Effector memory CD8-positive, alpha-beta T cell (primary cell): ENCODE data around the gene ADAT3.

Experiments
- ATAC-seq: fragments of 150-1000 bp; cut with Tn5 transposase; replicated peaks from 2 replicates; pipeline ENCODE4 v1.10.0; 2021; ENCODE audit warnings: mild to moderate bottlenecking, moderate library complexity
- DNase-seq, 3 experiments: peaks; one replicate each; pipeline ENCODE4 v3.0.0; 2021
- H3K27ac Mint-ChIP-seq, 2 donors: one replicate each; pipeline ENCODE4 v1.8.0; 2022; ENCODE audit warnings: mild to moderate bottlenecking in 2 of 2, mixed read lengths in 2 of 2, moderate library complexity in 2 of 2
- H3K27me3 Mint-ChIP-seq, 2 donors: one replicate each; pipeline ENCODE4 v1.8.0; 2022; ENCODE audit warnings: mixed read lengths in 2 of 2
- H3K36me3 Mint-ChIP-seq: one replicate; pipeline ENCODE4 v1.8.0; 2022; ENCODE audit warnings: mild to moderate bottlenecking, moderate library complexity, mixed read lengths; ENCODE audit not compliant: insufficient read depth
- H3K4me1 Mint-ChIP-seq, 2 donors: one replicate each; pipeline ENCODE4 v1.8.0; 2022; ENCODE audit warnings: low read depth in 2 of 2, mixed read lengths in 2 of 2
- H3K4me3 Mint-ChIP-seq, 2 donors: one replicate each; pipeline ENCODE4 v1.8.0; 2022; ENCODE audit warnings: mild to moderate bottlenecking in 2 of 2, mixed read lengths in 2 of 2, moderate library complexity in 2 of 2
- H3K9me3 Mint-ChIP-seq, 2 donors: one replicate each; pipeline ENCODE4 v1.8.0; 2022; ENCODE audit warnings: mixed read lengths in 2 of 2
- total RNA-seq, 9 experiments: gene quantifications; one replicate each; lab custom pipeline; 2026; lab: John Stamatoyannopoulos, UW

The ADAT3 gene
- 0.75 to 4.3 (median 2.2) reads per million in 9 experiments for total RNA-seq

DNA sequence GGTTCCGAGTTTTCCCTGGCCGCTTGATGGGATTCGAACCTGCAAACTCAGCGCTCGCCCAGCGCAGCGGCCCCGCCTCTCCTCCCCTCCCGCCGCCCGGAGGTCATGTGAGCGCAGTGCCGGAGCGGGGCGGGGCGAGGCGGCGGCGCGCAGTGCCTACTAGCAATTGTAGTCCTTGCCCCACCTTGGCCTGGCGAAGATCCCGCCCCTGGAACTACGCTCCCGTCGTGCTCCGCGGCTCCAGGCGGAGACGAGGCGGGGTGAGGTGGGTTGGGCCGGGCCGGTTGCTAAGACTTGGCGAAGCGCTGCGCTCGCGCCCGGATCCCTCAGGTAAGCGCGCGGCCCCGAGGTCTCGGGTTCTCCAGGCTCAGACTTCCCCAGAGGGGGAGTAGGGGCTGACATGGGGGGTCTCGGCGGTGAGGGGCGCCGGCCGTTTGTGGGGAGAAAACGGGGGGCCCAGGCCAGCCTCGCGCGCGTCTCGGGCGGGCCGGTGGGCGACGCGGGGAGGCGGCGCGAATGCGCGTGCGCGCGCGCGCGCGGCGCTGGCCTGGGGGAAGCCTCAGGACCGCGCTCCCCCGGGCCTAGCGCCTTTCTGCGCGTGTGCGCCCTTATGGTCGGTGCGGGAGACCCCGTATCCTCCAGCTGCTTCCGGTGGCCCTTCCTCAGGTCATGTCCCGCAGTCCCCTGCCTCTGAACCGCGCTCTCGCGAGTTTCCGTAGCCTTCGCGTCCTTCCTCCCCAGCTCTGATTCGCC, at the start of gene ADAT3, which contains the start of gene SCAMP4:
ADAT3 (plus strand) TSS at position 290 of the 753 bp plus-strand sequence. CDS start 6,649 bp downstream, outside the sequence.
SCAMP4 (plus strand) TSS at position 290 of the 753 bp plus-strand sequence. CDS start 9,621 bp downstream, outside the sequence.
- DNase-seq (peak; percentile 96 to 97 (median 97)), ATAC-seq (peak; percentile 95)
- peak within 1 kb of the TSS; percentile 86 to 89 for H3K4me3 Mint-ChIP-seq
- peaks cover 23% of the 10 kb centered on the region for H3K36me3 Mint-ChIP-seq
- no peaks in the 10 kb centered on the region for H3K27me3 Mint-ChIP-seq
- H3K9me3 Mint-ChIP-seq = no peaks in the 10 kb centered on the region
- peak within 1 kb of the TSS; percentile 62 to 83 for H3K27ac Mint-ChIP-seq
- peaks cover 15 to 28% of the 10 kb centered on the region in 2 donors for H3K4me1 Mint-ChIP-seq

GRCh38 chr19:1855828-1856255, 49.4 kb upstream of the ADAT3 start:
- H3K4me1 Mint-ChIP-seq = peaks cover 23 to 36% of the 10 kb centered on the region in 2 donors
- no peaks in the 10 kb centered on the region for H3K27me3 Mint-ChIP-seq
- ATAC-seq = peak; percentile 11
- H3K4me3 Mint-ChIP-seq = peak overlapping the region; percentile 83 to 84
- DNase-seq = no peak
- peaks cover 64% of the 10 kb centered on the region for H3K36me3 Mint-ChIP-seq
- no peaks in the 10 kb centered on the region for H3K9me3 Mint-ChIP-seq
- H3K27ac Mint-ChIP-seq = peak overlapping the region; percentile 87 to 92

DNA sequence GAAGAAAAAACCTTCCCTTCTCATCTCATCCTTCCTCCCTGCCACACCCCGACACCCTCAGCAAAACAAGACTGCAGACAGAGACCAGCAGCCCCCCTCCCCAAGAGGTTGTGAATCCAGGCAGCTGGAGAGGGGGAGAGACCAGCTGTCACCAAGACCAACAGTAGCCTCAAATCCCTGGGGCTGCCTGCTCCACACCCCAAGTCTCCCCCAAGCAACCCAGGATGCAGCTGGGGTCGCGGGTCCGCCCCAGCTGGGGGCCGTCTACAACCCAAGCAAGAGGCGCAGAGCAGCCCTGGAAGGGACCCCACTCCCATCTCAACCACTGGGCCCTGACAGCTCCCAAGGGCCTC, 48.9 kb upstream of the ADAT3 start:
- no peaks in the 10 kb centered on the region for H3K9me3 Mint-ChIP-seq

GRCh38 chr19:1856698-1857603, 48.2 kb upstream of the ADAT3 start:
- Mint-ChIP-seq H3K4me1 (peaks cover 28 to 42% of the 10 kb centered on the region in 2 donors), H3K27ac (peak overlapping the region; percentile 87 to 92), H3K27me3 (no peaks in the 10 kb centered on the region), H3K36me3 (peaks cover 65% of the 10 kb centered on the region), H3K4me3 (peak overlapping the region; percentile 83 to 84), H3K9me3 (no peaks in the 10 kb centered on the region)
- peak; percentile 29 for ATAC-seq
- no peak for DNase-seq

More for the DNA sequence above, 48.9 kb upstream of the ADAT3 start:
- Mint-ChIP-seq H3K4me3 (peak overlapping the region; percentile 83 to 84), H3K27me3 (no peaks in the 10 kb centered on the region), H3K27ac (peak overlapping the region; percentile 87 to 92), H3K36me3 (peaks cover 64% of the 10 kb centered on the region), H3K4me1 (peaks cover 22 to 38% of the 10 kb centered on the region in 2 donors)
- ATAC-seq = no peak
- DNase-seq = no peak

DNA sequence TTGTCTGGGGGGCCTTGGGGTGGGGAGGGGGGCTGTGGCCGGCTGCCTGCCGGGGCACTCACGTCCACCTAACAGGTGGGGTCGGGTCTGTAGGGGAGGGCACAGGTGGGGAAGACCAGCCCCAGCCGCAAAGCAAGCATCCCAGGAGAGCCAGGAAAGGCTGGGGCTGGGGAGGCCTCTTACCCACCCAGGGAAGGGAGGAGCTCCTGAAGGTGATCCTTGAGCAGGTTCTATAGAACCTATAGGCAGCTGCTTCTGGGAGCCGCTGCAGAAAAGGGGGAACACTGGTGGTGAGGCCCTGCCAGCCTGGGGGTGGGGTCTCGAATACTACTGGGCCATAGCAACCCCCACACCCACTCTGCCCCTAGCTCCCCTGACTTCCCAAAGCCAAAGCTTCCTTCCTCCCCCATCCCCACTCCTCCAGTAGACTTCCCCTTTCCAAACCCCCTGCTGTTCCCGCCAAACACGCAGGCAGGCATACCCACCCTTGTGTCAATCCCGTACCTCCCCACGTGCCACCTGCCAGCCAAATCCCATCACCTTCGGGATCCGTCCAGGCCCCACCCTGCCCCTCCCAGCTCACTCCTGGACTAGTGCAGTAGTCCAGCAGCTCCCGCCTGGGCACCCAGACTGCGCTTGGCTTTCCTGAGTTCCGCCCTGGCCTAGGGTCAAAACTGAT, 47.4 kb upstream of the ADAT3 start:
- ATAC-seq (no peak), DNase-seq (no peak)
- peaks cover 68% of the 10 kb centered on the region for H3K36me3 Mint-ChIP-seq
- H3K27me3 Mint-ChIP-seq = no peaks in the 10 kb centered on the region
- H3K9me3 Mint-ChIP-seq = no peaks in the 10 kb centered on the region
- H3K4me3 Mint-ChIP-seq = peak overlapping the region; percentile 83 to 84
- peak overlapping the region; percentile 35 to 98 for H3K27ac Mint-ChIP-seq
- H3K4me1 Mint-ChIP-seq = peaks cover 34 to 46% of the 10 kb centered on the region in 2 donors

DNA sequence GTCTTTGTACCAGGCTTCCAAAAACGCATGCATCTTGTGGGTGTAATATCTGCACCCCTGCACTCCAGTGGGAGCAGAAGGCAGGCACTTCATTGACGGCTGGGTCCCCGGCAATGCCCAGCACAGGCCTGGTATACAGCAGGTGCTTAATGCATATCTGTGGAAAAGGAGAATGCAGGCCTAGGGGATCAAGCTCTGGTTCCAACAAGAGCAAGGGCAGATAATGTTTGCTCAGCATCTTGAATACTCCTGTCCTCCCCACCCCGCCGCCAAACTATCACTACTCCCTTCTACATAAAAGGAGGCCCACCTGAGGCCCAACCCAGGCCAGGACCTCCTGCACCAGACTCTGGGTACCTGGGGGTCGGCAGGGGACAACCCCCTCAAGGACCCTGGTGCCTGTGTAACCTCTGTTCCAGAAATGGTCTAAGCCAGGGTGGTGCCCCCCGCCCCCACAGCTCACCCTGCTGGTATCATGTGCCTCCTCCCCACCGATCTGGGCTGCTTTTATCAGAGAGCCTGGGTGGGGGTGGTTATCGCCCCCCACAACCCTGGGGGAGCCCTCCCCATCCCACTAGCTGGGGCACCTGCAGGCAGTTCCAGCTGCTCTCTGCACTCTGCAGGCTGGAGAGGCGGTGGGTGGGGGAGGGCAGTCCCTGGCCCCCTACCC, 46.7 kb upstream of the ADAT3 start:
- Mint-ChIP-seq H3K36me3 (peaks cover 62% of the 10 kb centered on the region), H3K27ac (peak overlapping the region; percentile 35 to 98), H3K9me3 (no peaks in the 10 kb centered on the region), H3K27me3 (no peaks in the 10 kb centered on the region), H3K4me3 (peak overlapping the region; percentile 35 to 84), H3K4me1 (peaks cover 27 to 40% of the 10 kb centered on the region in 2 donors)
- ATAC-seq (no peak), DNase-seq (no peak)

- H3K27ac Mint-ChIP-seq = peak overlapping the region; percentile 71 to 98
- ATAC-seq = no peak
- no peaks in the 10 kb centered on the region for H3K27me3 Mint-ChIP-seq
- H3K9me3 Mint-ChIP-seq = no peaks in the 10 kb centered on the region
- H3K36me3 Mint-ChIP-seq = peaks cover 65% of the 10 kb centered on the region
- H3K4me3 Mint-ChIP-seq = peak overlapping the region; percentile 37 to 42
- no peak for DNase-seq
- H3K4me1 Mint-ChIP-seq = peaks cover 27 to 39% of the 10 kb centered on the region in 2 donors
These were observed 45.8 kb upstream of the ADAT3 start for GRCh38 chr19:1859331-1859781.

DNA sequence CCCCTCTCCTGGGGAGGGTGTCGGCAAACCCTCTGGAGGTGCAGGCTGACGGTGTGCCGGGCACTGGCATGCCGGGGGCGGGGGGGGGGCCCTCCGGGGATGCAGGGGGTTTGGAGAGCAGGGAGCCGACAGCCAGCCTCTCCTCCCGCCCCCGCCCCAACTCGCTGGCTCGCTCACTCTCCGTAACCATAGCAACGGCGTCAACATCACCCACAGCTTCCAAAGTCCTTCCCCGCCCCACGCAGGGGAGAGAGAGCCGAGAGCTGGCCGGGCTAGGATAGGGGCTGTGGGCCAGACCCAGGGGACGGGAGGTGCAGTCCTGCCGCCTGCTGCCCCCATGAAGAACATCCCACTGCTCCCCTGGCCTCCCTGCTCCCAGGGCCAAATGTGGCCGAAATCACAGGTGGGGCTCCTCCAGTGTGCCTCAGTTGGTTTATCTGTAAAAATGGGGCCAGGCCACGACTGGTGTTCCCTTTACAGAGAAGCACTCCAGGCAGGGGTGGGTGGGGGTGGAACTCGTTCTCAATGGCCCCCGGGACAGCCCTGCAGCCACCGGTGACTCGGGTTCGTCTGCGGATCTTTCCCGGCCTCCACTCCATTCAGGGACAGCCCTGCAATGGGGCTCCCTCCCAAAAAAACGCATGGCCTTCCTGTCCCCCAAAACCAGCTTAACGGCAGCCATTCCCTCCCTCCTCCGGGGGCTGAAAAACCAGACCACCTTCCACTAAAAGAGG, 45.0 kb upstream of the ADAT3 start:
- peaks cover 23 to 35% of the 10 kb centered on the region in 2 donors for H3K4me1 Mint-ChIP-seq
- H3K27ac Mint-ChIP-seq = peak overlapping the region; percentile 97 to 98
- H3K9me3 Mint-ChIP-seq = no peaks in the 10 kb centered on the region
- peak overlapping the region in 1 of 2 donors; percentile 99 for H3K4me3 Mint-ChIP-seq
- no peak for ATAC-seq
- no peaks in the 10 kb centered on the region for H3K27me3 Mint-ChIP-seq
- DNase-seq = no peak
- peaks cover 65% of the 10 kb centered on the region for H3K36me3 Mint-ChIP-seq

- no peak for DNase-seq
- H3K36me3 Mint-ChIP-seq = peaks cover 61% of the 10 kb centered on the region
- peaks cover 23 to 34% of the 10 kb centered on the region in 2 donors for H3K4me1 Mint-ChIP-seq
- no peaks in the 10 kb centered on the region for H3K27me3 Mint-ChIP-seq
- ATAC-seq = no peak
- H3K27ac Mint-ChIP-seq = peak overlapping the region; percentile 97 to 98
- peak overlapping the region; percentile 99 for H3K4me3 Mint-ChIP-seq
- H3K9me3 Mint-ChIP-seq = no peaks in the 10 kb centered on the region
These were observed 44.2 kb upstream of the ADAT3 start for GRCh38 chr19:1860821-1861598.

DNA sequence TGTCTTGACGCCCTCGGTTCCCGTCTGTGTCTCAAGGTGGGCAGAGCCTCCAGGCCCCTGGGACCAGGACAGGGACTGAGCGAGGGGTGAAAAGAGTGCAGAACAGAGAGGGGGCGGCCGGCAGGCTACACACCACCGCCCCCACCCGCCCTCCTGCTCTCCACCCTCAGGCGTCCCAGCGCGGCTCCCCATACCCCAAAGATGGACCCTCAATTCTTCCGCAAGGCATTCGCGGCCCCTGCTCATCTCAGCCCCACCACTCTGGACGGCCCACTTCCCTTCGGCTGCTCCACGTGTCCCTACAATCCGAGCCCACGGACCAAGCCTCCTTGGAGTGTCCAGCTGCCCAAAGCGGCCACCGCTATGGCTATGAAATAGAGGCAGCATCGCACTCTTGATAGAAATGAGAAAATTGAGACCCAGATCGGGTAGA, 43.6 kb upstream of the ADAT3 start:
- Mint-ChIP-seq H3K4me3 (peak overlapping the region; percentile 99), H3K27me3 (no peaks in the 10 kb centered on the region), H3K4me1 (peaks cover 19 to 31% of the 10 kb centered on the region in 2 donors), H3K9me3 (no peaks in the 10 kb centered on the region), H3K27ac (peak overlapping the region; percentile 97 to 98), H3K36me3 (peaks cover 56% of the 10 kb centered on the region)
- DNase-seq (no peak), ATAC-seq (no peak)

DNA sequence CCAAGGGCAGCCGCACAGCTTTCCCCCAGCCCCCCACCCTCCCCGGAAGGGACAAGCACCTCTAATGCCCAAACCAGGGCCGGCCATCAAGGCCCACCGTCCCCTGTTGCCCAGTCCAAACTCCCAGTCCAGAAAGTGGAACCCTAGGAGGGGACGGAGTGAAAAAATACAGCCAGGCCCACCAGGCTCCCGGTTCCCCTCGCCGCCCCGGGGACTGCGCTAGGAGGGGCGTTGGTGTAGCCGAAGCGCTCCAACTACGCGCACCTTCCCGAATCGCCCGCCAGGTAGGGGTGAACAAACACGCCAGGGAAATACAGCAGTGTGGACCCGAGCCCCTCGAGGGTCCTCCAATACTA, 43.2 kb upstream of the ADAT3 start:
- DNase-seq (no peak), ATAC-seq (no peak)
- Mint-ChIP-seq H3K27me3 (no peaks in the 10 kb centered on the region), H3K4me3 (peak overlapping the region; percentile 99), H3K4me1 (peaks cover 19 to 31% of the 10 kb centered on the region in 2 donors), H3K9me3 (no peaks in the 10 kb centered on the region), H3K36me3 (peaks cover 54% of the 10 kb centered on the region), H3K27ac (peak overlapping the region; percentile 97 to 98)
